Ovary (tissue), 3 donors: ENCODE data around the gene ADCY5.

Experiments used
- EP300 ChIP-seq: sonication (generic); formaldehyde crosslinking; IDR thresholded peaks from one replicate; pipeline ENCODE4 v1.6.1; 2017; ENCODE audit warnings: antibody characterized with exemption
- TF ChIP-seq, protein P1 (sequence below), 3 donors: fragments of 450-650 bp in 2 of 3; fragments of 200-600 bp in 1 of 3; IDR thresholded peaks; one replicate each; pipeline versions ENCODE4 v1.5.1 to v1.8.0; 2016 to 2022; ENCODE audit warnings: antibody characterized with exemption in 3 of 3, mild to moderate bottlenecking in 1 of 3
- donor health status: DM: no; HTN: no; CAD: no.

DNA sequence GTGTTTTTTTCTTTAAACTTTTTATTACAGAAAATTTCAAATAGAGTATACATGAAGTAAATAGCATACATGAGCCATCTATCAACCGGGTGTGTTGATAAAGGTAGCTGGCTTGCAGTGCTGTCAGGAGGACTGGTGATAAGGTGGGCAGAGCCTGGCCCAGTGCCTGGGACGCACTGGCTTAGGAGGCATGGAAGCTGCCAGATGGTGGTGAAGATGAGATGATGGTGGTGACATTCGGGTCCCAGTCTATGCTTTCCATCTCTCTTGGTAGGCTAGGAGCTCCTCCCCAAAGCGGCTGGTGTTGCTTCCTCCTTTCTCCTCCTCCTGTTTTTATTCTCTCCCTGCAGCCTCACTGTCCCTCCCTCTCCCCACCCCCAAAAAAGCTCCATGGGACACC is 101.7 kb downstream of the ADCY5 start:
- TF ChIP-seq, protein P1, sequence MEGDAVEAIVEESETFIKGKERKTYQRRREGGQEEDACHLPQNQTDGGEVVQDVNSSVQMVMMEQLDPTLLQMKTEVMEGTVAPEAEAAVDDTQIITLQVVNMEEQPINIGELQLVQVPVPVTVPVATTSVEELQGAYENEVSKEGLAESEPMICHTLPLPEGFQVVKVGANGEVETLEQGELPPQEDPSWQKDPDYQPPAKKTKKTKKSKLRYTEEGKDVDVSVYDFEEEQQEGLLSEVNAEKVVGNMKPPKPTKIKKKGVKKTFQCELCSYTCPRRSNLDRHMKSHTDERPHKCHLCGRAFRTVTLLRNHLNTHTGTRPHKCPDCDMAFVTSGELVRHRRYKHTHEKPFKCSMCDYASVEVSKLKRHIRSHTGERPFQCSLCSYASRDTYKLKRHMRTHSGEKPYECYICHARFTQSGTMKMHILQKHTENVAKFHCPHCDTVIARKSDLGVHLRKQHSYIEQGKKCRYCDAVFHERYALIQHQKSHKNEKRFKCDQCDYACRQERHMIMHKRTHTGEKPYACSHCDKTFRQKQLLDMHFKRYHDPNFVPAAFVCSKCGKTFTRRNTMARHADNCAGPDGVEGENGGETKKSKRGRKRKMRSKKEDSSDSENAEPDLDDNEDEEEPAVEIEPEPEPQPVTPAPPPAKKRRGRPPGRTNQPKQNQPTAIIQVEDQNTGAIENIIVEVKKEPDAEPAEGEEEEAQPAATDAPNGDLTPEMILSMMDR (IDR thresholded peaks at IDR 0.05), result no peak
- TF ChIP-seq EP300, result no peak
